ENCODE measurements around the gene OSCP1. TPM values are rescaled to one million over a fixed set of nuclear protein-coding genes. Genes with fewer than 3 reads are reported as not detected.
A peak's percentile ranks its signal among the peaks of the same experiment; 100 is the strongest.

OSCP1 gene
- total and polyA plus RNA-seq, 8 donors: 9.3 to 23.4 (median 14.5) TPM

- ATAC-seq (no peak), DNase-seq (no peak)
- no peaks in the 10 kb centered on the region for H3K27me3 ChIP-seq
- peak overlapping the region in 1 of 2 donors; percentile 92 for H3K27ac ChIP-seq
- TF ChIP-seq CTCF (IDR thresholded peaks at IDR 0.05): no peak
- H3K36me3 ChIP-seq: peaks cover 0 to 15% of the 10 kb centered on the region in 2 donors
- peaks cover 3 to 96% of the 10 kb centered on the region in 2 donors for H3K4me1 ChIP-seq
- no peak overlapping the region for H3K4me3 ChIP-seq
- H3K9me3 ChIP-seq: no peaks in the 10 kb centered on the region
- intact Hi-C loops (cut with DNase I): no loop called here
Measured at GRCh38 chr1:36484099-36484498, 33.8 kb upstream of the OSCP1 start.

- intact Hi-C loops (cut with DNase I): no loop called here
- H3K4me1 ChIP-seq: peaks cover 2 to 95% of the 10 kb centered on the region in 2 donors
- ATAC-seq (peak; percentile 18), DNase-seq (peak; percentile 12 to 91 (median 54))
- peak within 1 kb of the TSS; percentile 9 to 59 for H3K4me3 ChIP-seq
- no peaks in the 10 kb centered on the region for H3K9me3 ChIP-seq
- peaks cover 0 to 27% of the 10 kb centered on the region in 2 donors for H3K36me3 ChIP-seq
- no peaks in the 10 kb centered on the region for H3K27me3 ChIP-seq
- peak within 1 kb of the TSS; percentile 64 to 92 for H3K27ac ChIP-seq
- TF ChIP-seq CTCF (IDR thresholded peaks at IDR 0.05): no peak
Measured at GRCh38 chr1:36482724-36483388, 32.6 kb upstream of the OSCP1 start, which contains the start of gene CSF3R. CSF3R (minus strand) TSS chr1:36482913; CDS start chr1:36479496, 3,417 bp downstream.

- TF ChIP-seq CTCF (IDR thresholded peaks at IDR 0.05): no peak
- Histone ChIP-seq H3K4me1 (peaks cover 2 to 95% of the 10 kb centered on the region in 2 donors), H3K36me3 (peaks cover 0 to 35% of the 10 kb centered on the region in 2 donors), H3K27ac (peak overlapping the region; percentile 64 to 92), H3K9me3 (no peaks in the 10 kb centered on the region), H3K27me3 (no peaks in the 10 kb centered on the region), H3K4me3 (peak overlapping the region; percentile 9 to 59)
- ATAC-seq (peak; percentile 15), DNase-seq (peak in 2 of 4 donors; percentile 3 to 56)
- intact Hi-C loops (cut with DNase I): no loop called here
Measured at GRCh38 chr1:36481771-36482723, 31.8 kb upstream of the OSCP1 start.

- H3K27ac ChIP-seq: peak overlapping the region in 1 of 2 donors; percentile 92
- H3K27me3 ChIP-seq: no peaks in the 10 kb centered on the region
- no peaks in the 10 kb centered on the region for H3K9me3 ChIP-seq
- H3K36me3 ChIP-seq: peaks cover 0 to 45% of the 10 kb centered on the region in 2 donors
- intact Hi-C loops (cut with DNase I): no loop called here
- ATAC-seq: no peak
- peak overlapping the region in 1 of 2 donors; percentile 59 for H3K4me3 ChIP-seq
- H3K4me1 ChIP-seq: peaks cover 0 to 95% of the 10 kb centered on the region in 2 donors
- DNase-seq: peak in 1 of 4 donors; percentile 53
- TF ChIP-seq CTCF (IDR thresholded peaks at IDR 0.05): no peak
Measured at GRCh38 chr1:36481091-36481490, 30.8 kb upstream of the OSCP1 start.
